Measurements from ENCODE around the gene SMPDL3B.

Gene SMPDL3B, protein sequence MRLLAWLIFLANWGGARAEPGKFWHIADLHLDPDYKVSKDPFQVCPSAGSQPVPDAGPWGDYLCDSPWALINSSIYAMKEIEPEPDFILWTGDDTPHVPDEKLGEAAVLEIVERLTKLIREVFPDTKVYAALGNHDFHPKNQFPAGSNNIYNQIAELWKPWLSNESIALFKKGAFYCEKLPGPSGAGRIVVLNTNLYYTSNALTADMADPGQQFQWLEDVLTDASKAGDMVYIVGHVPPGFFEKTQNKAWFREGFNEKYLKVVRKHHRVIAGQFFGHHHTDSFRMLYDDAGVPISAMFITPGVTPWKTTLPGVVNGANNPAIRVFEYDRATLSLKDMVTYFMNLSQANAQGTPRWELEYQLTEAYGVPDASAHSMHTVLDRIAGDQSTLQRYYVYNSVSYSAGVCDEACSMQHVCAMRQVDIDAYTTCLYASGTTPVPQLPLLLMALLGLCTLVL

DNA sequence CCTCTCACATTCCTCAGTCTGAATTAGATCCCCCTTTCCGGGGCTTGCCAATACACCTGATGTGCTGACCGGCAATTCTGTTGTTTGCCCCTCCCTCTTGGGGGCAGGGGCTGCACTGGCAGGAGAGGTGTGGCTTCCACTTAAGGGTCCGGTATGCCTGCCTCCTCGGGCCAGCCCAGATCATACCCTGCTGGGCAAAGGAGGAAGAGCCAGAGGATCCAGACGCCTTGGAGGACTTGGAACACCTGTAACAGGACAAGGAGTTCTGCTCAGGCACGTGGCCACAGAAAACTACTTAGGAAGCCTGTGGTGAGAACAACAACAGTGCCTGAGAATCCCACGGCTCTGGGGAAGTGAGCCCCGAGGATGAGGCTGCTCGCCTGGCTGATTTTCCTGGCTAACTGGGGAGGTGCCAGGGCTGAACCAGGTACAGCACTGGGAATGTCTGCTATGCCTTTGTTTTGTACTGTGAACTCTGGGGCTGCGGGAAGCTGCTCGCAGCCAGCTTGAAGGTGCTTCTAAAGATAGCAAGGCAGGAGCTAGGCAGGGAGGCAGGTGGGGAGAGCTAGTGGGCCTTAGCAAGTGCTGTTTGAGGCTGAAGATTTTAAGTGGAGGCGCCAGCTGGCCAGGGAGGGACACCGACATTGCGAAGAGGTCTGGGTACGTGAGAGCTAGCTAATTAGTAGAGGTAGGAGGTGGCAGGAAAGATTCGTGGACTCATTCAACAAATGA, at the start of gene SMPDL3B:
SMPDL3B (plus strand) TSS at position 183 of the 732 bp plus-strand sequence; CDS start at position 367, 184 bp downstream.
- DNase-seq (ENCODE audit: low read depth, low spot score): no peak

DNA sequence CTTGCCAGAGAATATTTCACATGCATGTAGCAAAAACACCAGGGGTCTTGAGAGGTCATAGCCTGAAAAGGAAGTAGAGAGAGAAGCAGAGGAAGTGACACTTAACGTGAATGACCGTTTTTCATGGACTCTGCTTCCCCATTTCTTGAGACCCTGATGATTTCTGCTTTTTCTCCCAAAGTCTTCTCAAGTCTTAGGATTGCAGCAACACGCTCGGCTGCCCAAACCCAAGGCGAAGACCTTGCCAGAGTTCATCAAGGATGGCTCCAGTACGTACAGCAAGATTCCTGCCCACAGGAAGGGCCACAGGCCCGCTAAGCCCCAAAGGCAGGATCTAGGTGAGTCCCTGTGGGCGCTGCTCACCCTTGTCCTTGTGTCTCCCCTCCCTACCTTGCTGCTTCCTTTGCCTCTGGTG, 49.7 kb upstream of the SMPDL3B start:
- DNase-seq (ENCODE audit: low read depth, low spot score): no peak

DNA sequence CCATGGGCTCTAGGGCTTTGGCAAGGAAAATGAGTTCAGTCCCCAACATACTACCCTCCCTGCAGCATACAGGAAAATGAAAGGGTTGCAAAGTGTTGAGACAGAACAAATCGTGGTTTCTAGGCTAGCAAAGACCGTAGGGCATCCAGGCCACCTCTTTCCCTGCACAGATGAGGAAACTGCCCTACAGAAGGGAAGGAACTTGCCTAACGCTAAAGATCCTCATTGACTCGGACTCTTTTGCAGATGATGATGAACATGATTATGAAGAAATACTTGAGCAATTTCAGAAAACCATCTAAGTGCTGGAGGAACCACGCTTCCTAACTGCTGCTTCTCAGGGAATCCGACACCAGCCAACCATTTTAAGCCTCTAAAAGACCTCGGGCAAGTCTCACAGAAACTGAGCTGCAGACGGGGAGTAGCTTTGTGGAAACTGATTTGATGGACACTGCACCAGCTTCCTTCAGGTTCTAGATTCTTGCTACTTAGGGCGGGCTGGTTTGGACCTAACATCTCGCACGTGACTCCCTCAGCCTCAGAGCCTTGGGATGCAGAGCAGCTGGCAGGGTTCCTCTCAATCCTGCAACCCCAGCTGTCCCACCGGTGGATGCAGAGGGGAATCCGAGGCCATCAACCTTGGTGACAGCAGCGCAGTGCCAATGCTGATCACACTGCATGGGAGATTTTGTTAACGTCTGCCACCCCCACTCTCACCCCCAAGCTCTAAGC, 49.0 kb upstream of the SMPDL3B start:
- DNase-seq (ENCODE audit: low read depth, low spot score): no peak

DNA sequence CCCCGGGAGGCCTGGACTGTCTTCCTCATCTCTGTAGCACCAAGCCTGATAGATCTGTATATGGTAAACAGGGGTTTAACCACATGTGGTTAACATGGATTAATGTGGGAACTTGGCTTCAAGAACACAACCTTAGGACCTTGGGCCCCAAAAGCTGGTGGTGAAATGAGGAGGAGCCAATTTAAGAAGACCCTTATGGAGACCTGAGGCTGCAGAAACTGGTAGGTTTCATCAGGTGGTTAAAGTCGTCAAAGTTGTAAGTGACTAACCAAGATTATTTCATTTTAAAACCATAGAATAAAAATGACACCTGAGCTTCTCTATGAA, 48.5 kb upstream of the SMPDL3B start:
- no peak for DNase-seq (ENCODE audit: low read depth, low spot score)

DNA sequence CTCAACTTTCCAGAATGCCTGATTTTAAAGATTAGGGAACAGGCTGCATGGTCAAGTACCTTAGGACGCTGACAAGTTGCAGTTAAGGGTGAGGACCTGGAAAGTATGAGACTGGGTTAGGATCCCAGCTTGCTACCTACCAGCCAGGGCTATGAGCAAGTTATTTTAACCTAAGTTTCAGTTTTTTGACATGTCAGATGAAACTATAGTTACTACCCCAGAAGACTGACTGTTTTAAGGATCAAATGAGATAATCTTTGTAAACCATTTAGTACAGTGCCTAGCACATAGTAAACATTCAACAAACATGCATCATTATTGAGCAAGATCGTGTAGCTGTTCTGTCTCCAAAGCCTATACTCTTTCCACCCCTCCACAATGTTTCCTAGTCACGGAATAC, 48.1 kb upstream of the SMPDL3B start:
- no peak for DNase-seq (ENCODE audit: low read depth, low spot score)

DNA sequence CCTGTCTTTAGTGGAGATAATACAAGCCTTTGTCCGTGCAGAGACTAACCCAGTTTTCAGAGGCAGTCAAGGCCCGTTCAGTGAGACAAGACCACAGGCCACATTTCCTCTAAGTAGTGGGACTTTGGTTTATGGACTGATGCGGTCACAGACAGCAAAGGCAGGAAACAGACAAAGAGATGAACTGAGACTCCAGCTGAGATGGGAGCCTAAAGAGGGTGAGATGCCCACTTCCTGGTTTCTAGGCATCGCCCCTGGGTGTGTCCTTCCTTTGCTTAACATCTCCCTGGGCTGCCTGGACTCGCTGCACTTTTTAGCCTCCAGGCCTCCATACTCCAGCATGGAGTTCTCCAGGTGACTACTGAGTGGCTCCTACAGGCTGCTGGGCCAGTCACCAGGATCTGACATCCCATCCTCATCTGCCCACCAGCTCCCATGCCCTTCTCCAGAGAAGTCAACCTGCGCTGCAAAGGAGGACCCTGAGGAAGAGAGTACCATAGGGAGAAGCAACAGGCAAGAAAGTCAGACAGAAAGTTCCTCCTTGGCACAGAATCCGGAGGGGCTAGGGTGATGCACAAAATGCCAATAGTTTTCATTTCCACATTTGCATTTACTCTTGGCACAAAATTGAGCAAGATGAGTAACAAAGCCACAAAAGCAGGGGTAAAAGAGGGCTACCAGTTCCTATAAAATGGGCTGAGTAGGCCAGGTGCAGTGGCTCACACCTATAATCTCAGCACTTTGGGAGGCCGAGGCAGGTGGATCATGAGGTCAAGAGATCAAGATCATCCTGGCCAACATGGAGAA, 47.4 kb upstream of the SMPDL3B start:
- peak; percentile 14 for DNase-seq (ENCODE audit: low read depth, low spot score)

DNA sequence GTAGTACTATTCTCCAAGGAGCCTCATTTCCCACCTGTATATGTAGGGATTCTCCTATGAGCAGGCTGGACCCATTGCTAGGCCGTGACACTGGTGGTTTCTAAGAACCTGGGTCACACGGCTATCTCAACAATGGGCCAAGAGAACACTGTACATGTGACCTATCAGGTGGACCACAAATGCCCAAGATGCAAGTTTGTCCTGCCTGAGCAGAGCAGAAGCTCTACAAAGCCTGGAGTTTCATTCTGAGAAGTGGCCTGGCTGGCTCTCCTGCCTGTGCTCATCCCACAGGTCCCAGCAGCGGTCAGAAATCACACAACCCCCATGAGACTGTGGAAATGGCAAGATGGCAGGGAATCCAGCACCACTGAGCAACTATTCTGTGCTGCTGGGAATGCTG, 45.3 kb upstream of the SMPDL3B start:
- DNase-seq (ENCODE audit: low read depth, low spot score): no peak

DNA sequence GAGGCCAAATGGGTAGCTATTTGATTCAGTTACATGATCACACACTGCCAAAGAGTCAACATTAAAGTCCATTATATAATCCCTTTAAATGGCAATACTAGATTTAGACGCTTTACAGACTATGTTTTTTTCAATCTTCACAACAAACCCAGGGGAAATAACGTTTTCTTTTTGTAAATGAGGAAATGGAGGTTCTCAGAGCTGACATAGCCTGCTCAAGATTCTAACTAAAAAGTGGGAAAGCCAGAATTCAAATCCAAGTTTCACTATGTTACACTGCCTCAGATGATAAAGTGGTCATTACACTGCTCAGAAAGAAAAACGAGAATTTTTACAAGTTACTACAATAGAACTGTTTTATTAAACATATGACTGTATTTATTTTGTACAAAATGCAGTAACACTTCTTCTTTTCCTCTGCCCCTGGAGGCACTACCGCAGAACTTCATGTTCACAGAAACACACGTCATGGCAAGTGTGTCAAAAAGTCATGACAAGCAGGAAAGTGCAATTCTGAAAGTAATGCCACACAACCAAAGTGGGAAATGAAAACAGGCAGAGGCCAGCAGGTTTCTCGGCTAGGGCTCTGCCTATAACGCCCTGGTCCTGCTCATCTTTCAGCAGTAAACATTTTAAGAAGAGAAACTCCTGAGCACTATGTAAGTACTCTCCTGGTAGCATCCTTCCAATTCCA, 43.5 kb upstream of the SMPDL3B start:
- DNase-seq (ENCODE audit: low read depth, low spot score): no peak

DNA sequence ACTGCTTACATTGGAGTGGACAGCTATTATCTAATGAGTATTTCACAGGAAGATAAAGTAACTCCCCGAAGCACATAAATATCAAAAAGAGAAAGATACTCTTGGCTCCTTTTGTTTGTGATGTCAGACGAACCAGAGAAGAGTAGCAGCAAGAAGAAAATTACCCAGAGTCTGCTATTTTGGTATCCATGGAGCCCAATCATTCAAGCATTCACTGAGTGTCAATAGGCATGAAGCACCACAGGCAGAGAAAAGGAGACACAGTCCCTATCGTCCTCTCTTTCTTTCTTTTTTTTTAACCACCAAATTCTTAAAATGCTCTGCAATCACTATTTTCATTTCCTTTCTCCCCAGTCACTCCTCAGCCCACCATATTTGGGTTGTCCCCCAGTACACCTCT, 40.3 kb upstream of the SMPDL3B start:
- no peak for DNase-seq (ENCODE audit: low read depth, low spot score)

DNA sequence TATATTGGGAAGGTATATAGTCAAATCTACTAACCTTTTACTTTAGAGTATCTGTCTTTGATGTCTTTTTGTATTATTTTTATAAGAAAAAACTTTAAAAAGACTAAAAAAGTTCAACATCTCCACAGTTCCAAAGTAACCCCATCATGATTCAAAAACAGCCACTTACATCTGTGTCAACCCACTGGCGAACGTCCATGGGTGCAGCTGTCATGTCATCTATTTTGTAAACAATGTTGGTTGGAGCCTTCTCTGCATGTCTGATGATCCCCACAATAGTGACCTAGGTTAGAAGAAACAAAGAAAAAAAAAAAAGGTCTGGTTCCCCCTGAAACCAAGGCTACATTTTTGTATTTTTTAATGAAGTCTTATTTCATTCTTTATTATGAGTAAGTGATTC, 28.0 kb upstream of the SMPDL3B start:
- no peak for DNase-seq (ENCODE audit: low read depth, low spot score)

DNA sequence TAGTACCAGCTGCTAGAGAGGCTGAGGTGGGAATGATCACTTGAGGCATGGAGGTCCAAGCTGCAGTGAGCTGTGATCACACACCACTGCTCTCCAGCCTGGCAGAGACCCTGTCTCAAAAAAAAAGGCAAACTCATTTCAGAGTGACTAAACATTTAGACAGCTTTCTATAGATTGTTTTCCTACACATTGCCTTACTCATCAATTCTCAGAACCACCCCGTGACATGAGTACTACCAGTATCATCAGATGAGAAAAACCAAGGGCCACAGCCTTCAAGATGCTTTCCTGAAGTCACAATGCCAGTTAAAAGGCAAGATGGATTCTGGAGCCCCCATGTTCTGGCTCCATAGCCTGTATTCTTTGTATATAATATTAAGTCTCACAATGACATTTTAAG, 22.4 kb upstream of the SMPDL3B start:
- no peak for DNase-seq (ENCODE audit: low read depth, low spot score)

DNA sequence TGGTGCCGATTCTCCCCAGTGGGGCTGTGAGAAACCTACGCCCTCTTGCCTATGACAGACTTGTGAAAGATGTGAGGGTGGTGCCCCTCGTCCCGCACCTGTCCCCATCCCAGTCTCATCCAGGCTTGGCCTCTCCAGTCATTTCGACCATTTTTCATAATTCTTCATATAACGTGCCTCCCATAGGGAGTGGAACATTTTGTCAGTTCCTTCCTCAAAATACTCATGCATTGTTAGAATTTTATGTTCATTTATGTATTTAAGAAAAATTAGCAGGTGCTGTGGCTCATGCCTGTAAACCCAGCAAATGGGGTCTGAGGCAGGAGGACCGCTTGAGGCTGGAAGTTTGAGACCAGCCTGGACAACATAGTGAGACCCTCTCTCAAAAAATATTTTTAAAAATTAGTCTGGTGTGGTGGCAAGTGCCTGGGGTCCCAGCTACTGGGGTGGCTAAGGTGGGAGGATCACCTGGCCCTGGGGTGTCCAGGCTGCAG, 19.7 kb upstream of the SMPDL3B start:
- DNase-seq (ENCODE audit: low read depth, low spot score): no peak

DNA sequence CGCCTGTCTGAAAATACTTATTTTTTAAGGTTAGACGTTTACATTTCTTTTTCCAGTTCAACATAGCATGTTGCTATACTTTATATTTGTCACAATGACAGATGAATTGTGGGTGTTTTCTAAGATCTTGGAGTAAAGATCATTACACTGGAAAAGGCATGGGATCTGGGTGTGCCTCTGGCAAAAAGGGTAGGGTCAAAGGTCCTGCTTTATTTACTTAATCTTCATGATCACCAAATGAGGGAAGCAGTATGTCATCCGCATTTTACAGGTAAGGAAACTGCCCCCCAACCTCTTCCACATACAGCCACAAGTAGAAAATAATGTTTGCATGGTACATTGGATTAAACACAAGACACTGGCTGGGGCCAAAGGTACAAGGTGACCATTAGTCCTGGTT, 12.5 kb upstream of the SMPDL3B start:
- no peak for DNase-seq (ENCODE audit: low read depth, low spot score)

DNA sequence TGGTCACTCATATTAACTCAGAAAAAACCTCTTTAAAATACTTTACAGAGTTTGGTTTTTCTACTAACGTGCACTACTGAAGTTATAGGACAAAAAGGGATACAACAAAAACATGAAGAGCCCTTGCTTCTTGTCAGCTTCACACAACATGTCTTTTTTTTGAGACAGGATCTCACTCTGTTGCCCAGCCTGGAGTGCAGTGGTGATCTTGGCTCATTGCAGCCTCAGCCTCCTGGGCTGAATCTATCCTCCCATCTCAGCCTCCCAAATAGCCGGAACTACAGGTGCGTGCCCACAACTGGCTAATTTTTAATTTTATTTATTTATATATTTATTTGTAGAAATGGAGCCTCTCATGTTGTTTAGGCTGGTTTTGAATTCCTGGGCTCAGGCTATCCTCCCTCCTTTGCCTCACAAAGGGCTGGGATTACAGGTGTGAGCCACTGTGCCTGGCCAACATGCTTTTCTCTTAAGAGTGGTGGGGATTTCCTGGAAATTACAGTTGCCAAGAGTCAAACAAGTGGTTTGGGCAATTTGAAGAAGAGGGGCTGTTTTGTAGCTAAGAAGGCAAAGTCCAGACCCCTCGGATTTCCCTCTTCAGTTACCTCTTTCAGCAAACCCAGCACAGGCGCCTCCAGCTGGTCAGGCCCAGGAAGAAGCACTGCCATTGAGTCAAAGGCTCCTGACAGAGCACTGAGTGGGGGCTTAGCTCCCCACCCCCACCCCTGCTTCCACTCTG, 6.4 kb upstream of the SMPDL3B start:
- no peak for DNase-seq (ENCODE audit: low read depth, low spot score)

DNA sequence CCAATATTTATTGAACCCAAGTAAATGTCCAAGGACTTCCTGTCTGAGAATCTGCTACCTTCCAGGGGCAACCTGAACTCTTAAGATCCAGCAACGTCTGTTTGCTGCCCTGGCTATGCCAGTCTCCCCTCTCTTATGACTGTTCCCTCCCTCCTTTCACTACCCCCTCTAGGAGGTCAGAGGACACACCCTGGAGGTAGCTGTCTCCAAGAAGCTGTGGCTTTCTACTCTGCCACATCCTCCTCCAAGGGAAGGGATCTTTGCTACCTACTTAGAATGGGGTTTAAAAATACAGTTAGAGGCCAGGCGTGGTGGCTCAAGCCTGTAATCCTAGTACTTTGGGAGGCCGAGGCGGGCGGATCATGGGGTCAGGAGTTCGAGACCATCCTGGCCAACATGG, 3.6 kb upstream of the SMPDL3B start:
- no peak for DNase-seq (ENCODE audit: low read depth, low spot score)

DNA sequence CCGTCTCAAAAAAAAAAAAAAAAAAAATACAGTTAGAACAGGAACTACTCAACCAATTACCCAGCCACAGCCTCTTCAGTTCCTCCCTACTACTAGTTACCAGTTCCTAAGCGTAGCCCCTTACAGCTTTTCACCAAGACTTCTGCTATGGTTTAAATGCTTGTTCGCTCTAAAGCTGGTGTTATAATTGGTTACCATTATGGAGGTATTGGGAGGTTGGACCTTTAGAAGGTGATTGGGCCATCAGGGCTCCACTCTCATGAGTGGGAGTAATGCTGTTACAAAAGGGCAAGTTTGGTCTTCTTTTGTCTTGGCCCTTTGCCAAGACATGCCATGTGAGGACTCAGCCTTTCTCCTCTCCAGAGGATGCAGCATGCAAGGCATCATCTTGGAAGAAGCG, 3.0 kb upstream of the SMPDL3B start:
- DNase-seq (ENCODE audit: low read depth, low spot score): no peak

DNA sequence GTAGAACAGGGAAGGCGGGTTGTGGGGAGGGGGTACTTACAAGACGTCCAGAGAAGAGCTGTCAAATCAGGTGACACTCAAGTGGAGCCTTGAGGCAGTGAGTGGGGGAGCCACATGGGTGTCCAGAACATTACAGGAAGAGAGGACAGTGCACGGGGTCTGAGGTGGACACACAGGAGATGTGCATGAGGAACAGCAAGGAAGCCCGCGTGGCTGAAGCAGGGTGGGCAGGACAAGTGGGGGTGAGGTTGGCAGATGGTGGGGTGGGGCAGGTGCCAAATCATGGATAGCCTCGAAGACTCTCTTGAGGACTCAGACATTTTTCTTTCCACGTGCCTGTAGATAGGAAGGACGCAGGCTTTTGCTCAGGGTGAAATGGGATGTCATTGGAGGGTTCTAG, 921 bp downstream of the SMPDL3B start:
- no peak for DNase-seq (ENCODE audit: low read depth, low spot score)

DNA sequence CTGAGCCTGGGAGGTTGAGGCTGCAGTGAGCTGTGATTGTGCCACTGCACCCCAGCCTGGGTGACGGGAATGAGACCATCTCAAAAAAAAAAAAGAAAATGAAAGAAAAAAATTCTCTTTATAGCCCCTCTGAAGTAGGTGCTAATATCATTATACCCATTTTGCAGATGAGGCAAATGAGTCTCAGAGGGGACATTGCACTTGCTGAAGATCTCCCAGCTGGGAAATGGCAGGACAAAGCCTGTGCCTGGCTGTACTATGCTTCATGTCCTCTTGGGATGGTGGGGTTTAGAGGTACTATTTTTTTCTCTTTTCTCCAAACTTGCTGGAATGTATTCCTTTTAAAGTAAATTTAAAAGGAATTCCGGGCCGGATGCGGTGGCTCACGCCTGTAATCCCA, 1.6 kb downstream of the SMPDL3B start:
- no peak for DNase-seq (ENCODE audit: low read depth, low spot score)

DNA sequence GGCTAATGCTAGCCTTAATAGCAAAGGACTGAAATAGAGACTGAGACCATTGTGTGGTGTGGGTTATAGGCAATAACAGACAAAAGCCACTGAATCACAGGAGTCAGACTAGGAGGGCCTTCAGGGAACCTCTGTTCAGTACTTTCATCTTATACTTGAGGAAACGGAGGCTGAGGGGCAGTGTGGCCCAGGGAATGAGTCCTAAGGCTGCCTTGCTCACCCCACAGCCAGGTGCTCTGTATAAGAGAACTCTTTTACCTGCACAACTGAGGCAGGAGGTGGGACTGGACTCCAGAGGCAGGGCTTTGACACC, 2.7 kb downstream of the SMPDL3B start:
- DNase-seq (ENCODE audit: low read depth, low spot score): no peak

DNA sequence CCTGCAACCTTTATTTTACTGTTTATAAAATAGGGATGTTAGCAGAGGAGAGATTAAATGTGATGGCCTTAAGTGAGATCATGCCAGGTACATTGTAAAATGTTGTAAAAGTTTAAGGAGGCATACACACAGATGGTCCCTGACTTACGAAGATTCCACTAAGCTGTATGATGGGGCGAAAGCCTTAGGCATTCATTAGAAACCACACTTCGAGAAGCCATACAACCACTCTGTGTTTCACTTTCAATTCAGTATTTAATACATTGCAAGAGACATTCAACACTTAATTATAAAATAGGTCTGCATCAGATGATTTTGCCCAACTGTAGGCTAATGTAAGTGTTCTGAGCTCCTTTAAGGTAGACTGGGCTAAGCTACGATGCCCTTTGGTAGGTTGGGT, 3.7 kb downstream of the SMPDL3B start:
- DNase-seq (ENCODE audit: low read depth, low spot score): no peak
